Large intestine (tissue), 12 donors: ENCODE data around the gene NABP2. TPM values are rescaled to one million over a fixed set of nuclear protein-coding genes. Genes with fewer than 3 reads are reported as not detected.

Experiments used
- DNase-seq, 2 donors: peaks; one replicate each; pipeline versions ENCODE4 v3.0.0 to v3.0.0-alpha.2; 2013
- H3K27ac ChIP-seq: one replicate; pipeline ENCODE4 v1.5.1; 2013; ENCODE audit warnings: low read length
- H3K27me3 ChIP-seq: 2 replicates; pipeline ENCODE4 v1.6.1; 2013; ENCODE audit warnings: low read length; ENCODE audit not compliant: control insufficient read depth, insufficient read depth
- H3K36me3 ChIP-seq: 2 replicates; pipeline ENCODE4 v1.6.1; 2013; ENCODE audit warnings: low read length; ENCODE audit not compliant: control insufficient read depth, insufficient read depth
- H3K4me1 ChIP-seq: one replicate; pipeline ENCODE4 v1.6.1; 2013; ENCODE audit warnings: low read length; ENCODE audit not compliant: control insufficient read depth, insufficient read depth
- H3K4me3 ChIP-seq: one replicate; pipeline ENCODE4 v1.5.1; 2013; ENCODE audit warnings: low read length
- H3K9me3 ChIP-seq: one replicate; pipeline ENCODE4 v1.6.1; 2013; ENCODE audit warnings: mild to moderate bottlenecking, low read depth, low read length, moderate library complexity; ENCODE audit not compliant: control insufficient read depth
- WGBS: methylation state at CpG from one replicate; pipeline ENCODE4 v1.1.5; 2013; ENCODE audit warnings: low lambda C conversion rate; ENCODE audit not compliant: insufficient coverage; 5-methylcytosine and 5-hydroxymethylcytosine counted together
- long read RNA-seq, 11 donors: transcript quantifications; one replicate each; lab custom pipeline, GENCODE V29; 2026
- polyA plus RNA-seq: library from polyadenylated mRNA; unstranded; fragments of 120-200 nt; gene quantifications from one replicate; pipeline ENCODE4 v1.2.1, GENCODE V29; 2013

The NABP2 gene
- polyA plus RNA-seq: 29.1 TPM
- long read RNA-seq, donor 1, transcript NABP2-201 (7 exons, 1,417 nt): major isoform, 13 of 41 reads
- long read RNA-seq, donor 1, transcript NABP2-203 (6 exons, 1,775 nt): minor isoform, 5 of 41 reads
- long read RNA-seq, donor 1, partial matches to known transcripts: 23 of 41 reads
- long read RNA-seq, donor 1, other reads (novel, unspliced or antisense): 0 of 41 reads
- long read RNA-seq, donor 2, transcript NABP2-201 (7 exons, 1,417 nt): major isoform, 13 of 41 reads
- long read RNA-seq, donor 2, transcript NABP2-203 (6 exons, 1,775 nt): minor isoform, 6 of 41 reads
- long read RNA-seq, donor 2, partial matches to known transcripts: 19 of 41 reads
- long read RNA-seq, donor 2, other reads (novel, unspliced or antisense): 0 of 41 reads
- long read RNA-seq, donor 3: 0 reads
- long read RNA-seq, donor 4, partial matches to known transcripts: 0 of 3 reads
- long read RNA-seq, donor 4, other reads (novel, unspliced or antisense): 0 of 3 reads
- long read RNA-seq, donor 5, partial matches to known transcripts: 11 of 22 reads
- long read RNA-seq, donor 5, other reads (novel, unspliced or antisense): 0 of 22 reads
- long read RNA-seq, donor 6, transcript NABP2-201 (7 exons, 1,417 nt): major isoform, 11 of 17 reads
- long read RNA-seq, donor 6, partial matches to known transcripts: 0 of 17 reads
- long read RNA-seq, donor 6, other reads (novel, unspliced or antisense): 0 of 17 reads
- long read RNA-seq, donor 7, transcript NABP2-201 (7 exons, 1,417 nt): major isoform, 5 of 7 reads
- long read RNA-seq, donor 7, partial matches to known transcripts: 0 of 7 reads
- long read RNA-seq, donor 7, other reads (novel, unspliced or antisense): 0 of 7 reads
- long read RNA-seq, donor 8, transcript NABP2-203 (6 exons, 1,775 nt): minor isoform, 5 of 37 reads
- long read RNA-seq, donor 8, transcript NABP2-201 (7 exons, 1,417 nt): major isoform, 17 of 37 reads
- long read RNA-seq, donor 8, partial matches to known transcripts: 12 of 37 reads
- long read RNA-seq, donor 8, other reads (novel, unspliced or antisense): 0 of 37 reads
- long read RNA-seq, donor 9, transcript NABP2-203 (6 exons, 1,775 nt): minor isoform, 5 of 20 reads
- long read RNA-seq, donor 9, transcript NABP2-201 (7 exons, 1,417 nt): major isoform, 12 of 20 reads
- long read RNA-seq, donor 9, partial matches to known transcripts: 0 of 20 reads
- long read RNA-seq, donor 9, other reads (novel, unspliced or antisense): 0 of 20 reads
- long read RNA-seq, donor 10, transcript NABP2-203 (6 exons, 1,775 nt): minor isoform, 8 of 33 reads
- long read RNA-seq, donor 10, transcript NABP2-201 (7 exons, 1,417 nt): major isoform, 14 of 33 reads
- long read RNA-seq, donor 10, partial matches to known transcripts: 9 of 33 reads
- long read RNA-seq, donor 10, other reads (novel, unspliced or antisense): 0 of 33 reads
- long read RNA-seq, donor 11, partial matches to known transcripts: 0 of 8 reads
- long read RNA-seq, donor 11, other reads (novel, unspliced or antisense): 0 of 8 reads

GRCh38 chr12:56224102-56224701, at the start of gene NABP2:
Gene NABP2, plus strand, starts transcription at chr12:56224342. Its CDS starts 515 bp downstream, at chr12:56224857.
- Histone ChIP-seq H3K9me3 (no peaks in the 10 kb centered on the region), H3K36me3 (peaks cover 3% of the 10 kb centered on the region), H3K27ac (peak within 1 kb of the TSS; percentile 99), H3K4me1 (peaks cover 31% of the 10 kb centered on the region), H3K4me3 (peak within 1 kb of the TSS; percentile 72), H3K27me3 (no peaks in the 10 kb centered on the region)
- no CpG with 5 or more reads among the region's 41 CpGs for WGBS
- DNase-seq: peak; percentile 97 to 99

GRCh38 chr12:56178347-56178746, 45.8 kb upstream of the NABP2 start:
- no CpG with 5 or more reads among the region's 3 CpGs for WGBS
- no peaks in the 10 kb centered on the region for H3K27me3 ChIP-seq
- no peak for DNase-seq
- H3K4me1 ChIP-seq: no peaks in the 10 kb centered on the region
- H3K27ac ChIP-seq: no peak overlapping the region
- peaks cover 78% of the 10 kb centered on the region for H3K36me3 ChIP-seq
- H3K9me3 ChIP-seq: no peaks in the 10 kb centered on the region
- H3K4me3 ChIP-seq: no peak overlapping the region

GRCh38 chr12:56186957-56187356, 37.2 kb upstream of the NABP2 start:
- no peak for DNase-seq
- WGBS: no CpG with 5 or more reads among the region's 2 CpGs
- Histone ChIP-seq H3K4me1 (peaks cover 9% of the 10 kb centered on the region), H3K27ac (no peak overlapping the region), H3K27me3 (no peaks in the 10 kb centered on the region), H3K4me3 (no peak overlapping the region), H3K9me3 (no peaks in the 10 kb centered on the region), H3K36me3 (peaks cover 33% of the 10 kb centered on the region)

GRCh38 chr12:56188131-56188777, 35.9 kb upstream of the NABP2 start:
- Histone ChIP-seq H3K9me3 (no peaks in the 10 kb centered on the region), H3K27ac (peak overlapping the region; percentile 72), H3K4me3 (peak overlapping the region; percentile 96), H3K36me3 (peaks cover 26% of the 10 kb centered on the region), H3K4me1 (peaks cover 9% of the 10 kb centered on the region), H3K27me3 (no peaks in the 10 kb centered on the region)
- DNase-seq: no peak
- WGBS: no CpG with 5 or more reads among the region's 10 CpGs

- peak in 1 of 2 donors; percentile 48 for DNase-seq
- Histone ChIP-seq H3K27ac (peak overlapping the region; percentile 72), H3K36me3 (peaks cover 23% of the 10 kb centered on the region), H3K4me1 (peaks cover 9% of the 10 kb centered on the region), H3K4me3 (peak overlapping the region; percentile 96), H3K9me3 (no peaks in the 10 kb centered on the region), H3K27me3 (no peaks in the 10 kb centered on the region)
- whole genome bisulfite sequencing: no CpG with 5 or more reads among the region's 17 CpGs
Measured at GRCh38 chr12:56188778-56189098, 35.4 kb upstream of the NABP2 start.

GRCh38 chr12:56189099-56189917, 34.8 kb upstream of the NABP2 start, which contains the start of gene SMARCC2:
Gene SMARCC2, minus strand, starts transcription at chr12:56189483. Its CDS starts 22 bp downstream, at chr12:56189461.
- Histone ChIP-seq H3K4me3 (peak within 1 kb of the TSS; percentile 96), H3K4me1 (peaks cover 9% of the 10 kb centered on the region), H3K36me3 (peaks cover 18% of the 10 kb centered on the region), H3K27me3 (no peaks in the 10 kb centered on the region), H3K9me3 (no peaks in the 10 kb centered on the region), H3K27ac (peak within 1 kb of the TSS; percentile 97)
- no CpG with 5 or more reads among the region's 93 CpGs for WGBS
- peak; percentile 87 to 90 for DNase-seq

GRCh38 chr12:56189918-56190694, 34.0 kb upstream of the NABP2 start:
- H3K9me3 ChIP-seq: no peaks in the 10 kb centered on the region
- H3K36me3 ChIP-seq: peaks cover 10% of the 10 kb centered on the region
- 0% methylated on average over 2 of the region's 42 CpGs for WGBS
- DNase-seq: peak; percentile 90 to 92
- no peaks in the 10 kb centered on the region for H3K27me3 ChIP-seq
- H3K27ac ChIP-seq: peak overlapping the region; percentile 97
- peak overlapping the region; percentile 82 for H3K4me3 ChIP-seq
- peaks cover 9% of the 10 kb centered on the region for H3K4me1 ChIP-seq

GRCh38 chr12:56190695-56191155, 33.4 kb upstream of the NABP2 start:
- H3K4me1 ChIP-seq: peaks cover 9% of the 10 kb centered on the region
- H3K27ac ChIP-seq: peak overlapping the region; percentile 97
- H3K4me3 ChIP-seq: peak overlapping the region; percentile 82
- DNase-seq: peak in 1 of 2 donors; percentile 29
- H3K9me3 ChIP-seq: no peaks in the 10 kb centered on the region
- no peaks in the 10 kb centered on the region for H3K27me3 ChIP-seq
- H3K36me3 ChIP-seq: peaks cover 4% of the 10 kb centered on the region
- whole genome bisulfite sequencing: no CpG with 5 or more reads among the region's 9 CpGs
